GM21367 (cell line): Measurements from ENCODE around the gene ABI1.
A peak's percentile ranks its signal among the peaks of the same experiment; 100 is the strongest.
"Not testable (repeated sequence)": the region's sequence is repeated elsewhere in the genome, so short reads cannot be mapped to it uniquely, and the experiment has no call there.

Source experiments
- ATAC-seq: cut with Tn5 transposase; IDR thresholded peaks from one replicate; pipeline ENCODE4 v1.9.1; 2021; ENCODE audit not compliant: unreplicated experiment

ABI1 gene

GRCh38 chr10:26805567-26806245, 55.1 kb downstream of the ABI1 start:
- no peak for ATAC-seq

GRCh38 chr10:26804418-26805393, 56.1 kb downstream of the ABI1 start:
- no peak for ATAC-seq

GRCh38 chr10:26803849-26804248, 56.9 kb downstream of the ABI1 start:
- ATAC-seq: no peak

- no peak for ATAC-seq
Observed at GRCh38 chr10:26802527-26802926, 58.2 kb downstream of the ABI1 start.

- ATAC-seq: no peak
Observed at GRCh38 chr10:26801831-26802230, 58.9 kb downstream of the ABI1 start.

GRCh38 chr10:26801274-26801673, 59.5 kb downstream of the ABI1 start:
- ATAC-seq: no peak

GRCh38 chr10:26800468-26800867, 60.3 kb downstream of the ABI1 start:
- no peak for ATAC-seq

GRCh38 chr10:26799342-26799741, 61.4 kb downstream of the ABI1 start:
- peak; percentile 56 for ATAC-seq

- ATAC-seq: no peak
Observed at GRCh38 chr10:26798298-26798697, 62.5 kb downstream of the ABI1 start.

- ATAC-seq: no peak
Observed at GRCh38 chr10:26797340-26797739, 63.4 kb downstream of the ABI1 start.

GRCh38 chr10:26792758-26793495, 67.8 kb downstream of the ABI1 start:
- no peak for ATAC-seq

- no peak for ATAC-seq
Observed at GRCh38 chr10:26790221-26790995, 70.3 kb downstream of the ABI1 start.

GRCh38 chr10:26789779-26790178, 71.0 kb downstream of the ABI1 start:
- not testable (repeated sequence) for ATAC-seq

- no peak for ATAC-seq
Observed at GRCh38 chr10:26787362-26787761, 73.4 kb downstream of the ABI1 start.

- no peak for ATAC-seq
Observed at GRCh38 chr10:26781797-26782196, 79.0 kb downstream of the ABI1 start.

- peak; percentile 66 for ATAC-seq
Observed at GRCh38 chr10:26780793-26781601, 79.8 kb downstream of the ABI1 start.

GRCh38 chr10:26780106-26780792, 80.5 kb downstream of the ABI1 start:
- no peak for ATAC-seq

- ATAC-seq: no peak
Observed at GRCh38 chr10:26779176-26779860, 81.4 kb downstream of the ABI1 start.

GRCh38 chr10:26777686-26778085, 83.1 kb downstream of the ABI1 start:
- no peak for ATAC-seq
